Testis (tissue), 2 donors: Measurements from ENCODE around the gene FAM76B.

Experiments used
- CTCF ChIP-seq, 3 experiments: fragments of 450-650 bp in 2 of 3; fragments of 200-600 bp in 1 of 3; sonication (generic) in 1 of 3; IDR thresholded peaks; one replicate each; pipeline ENCODE4 v1.5.1; 2016 to 2019; ENCODE audit warnings: antibody characterized with exemption in 3 of 3, mild to moderate bottlenecking in 2 of 3, moderate library complexity in 1 of 3
- POLR2A ChIP-seq: fragments of 450-650 bp; IDR thresholded peaks from one replicate; pipeline ENCODE4 v1.6.1; 2017; ENCODE audit warnings: antibody characterized with exemption, mild to moderate bottlenecking, moderate library complexity

GRCh38 chr11:95790123-95790932, 746 bp upstream of the FAM76B start, which contains the start of gene CEP57:
- TF ChIP-seq CTCF (IDR thresholded peaks at IDR 0.05), result peak in 1 of 3 experiments; percentile 2
- TF ChIP-seq POLR2A, result peak; percentile 63
